HG03175 (cell line): ENCODE data around the gene UBAC2.

ENCODE experiments used
- ATAC-seq: cut with Tn5 transposase; IDR thresholded peaks from one replicate; pipeline ENCODE4 v1.9.1; 2021; ENCODE audit warnings: mild to moderate bottlenecking, moderate library complexity; ENCODE audit not compliant: unreplicated experiment

UBAC2 gene

GRCh38 chr13:99200432-99201167 is at the start of gene UBAC2:
TSS of gene UBAC2 (plus strand) at chr13:99200854. CDS start at chr13:99200909, 55 bp downstream.
- peak; percentile 75 for ATAC-seq

- ATAC-seq = peak; percentile 90
These were observed 49.1 kb upstream of the UBAC2 start for GRCh38 chr13:99151516-99151915.

- ATAC-seq = no peak
These were observed 47.4 kb upstream of the UBAC2 start for GRCh38 chr13:99153219-99153618.

- ATAC-seq = no peak
These were observed 46.6 kb upstream of the UBAC2 start for GRCh38 chr13:99154064-99154463.

- no peak for ATAC-seq
These were observed 44.8 kb upstream of the UBAC2 start for GRCh38 chr13:99155821-99156220.

- ATAC-seq = no peak
These were observed 43.6 kb upstream of the UBAC2 start for GRCh38 chr13:99157046-99157445.

GRCh38 chr13:99158846-99159245 is 41.8 kb upstream of the UBAC2 start:
- ATAC-seq = no peak

GRCh38 chr13:99159331-99160061 is 41.2 kb upstream of the UBAC2 start:
- ATAC-seq = no peak

- no peak for ATAC-seq
These were observed 40.2 kb upstream of the UBAC2 start for GRCh38 chr13:99160415-99160814.

- ATAC-seq = no peak
These were observed 39.1 kb upstream of the UBAC2 start for GRCh38 chr13:99161512-99161911.

- no peak for ATAC-seq
These were observed 37.9 kb upstream of the UBAC2 start for GRCh38 chr13:99162567-99163361.

GRCh38 chr13:99164226-99164625 is 36.4 kb upstream of the UBAC2 start:
- ATAC-seq = no peak

GRCh38 chr13:99165753-99166587 is 34.7 kb upstream of the UBAC2 start:
- no peak for ATAC-seq

- ATAC-seq = no peak
These were observed 27.7 kb upstream of the UBAC2 start for GRCh38 chr13:99172951-99173350.

- ATAC-seq = no peak
These were observed 27.0 kb upstream of the UBAC2 start for GRCh38 chr13:99173606-99174005.

GRCh38 chr13:99174533-99175100 is 26.0 kb upstream of the UBAC2 start:
- no peak for ATAC-seq

GRCh38 chr13:99176309-99177276 is 24.1 kb upstream of the UBAC2 start:
- ATAC-seq = peak; percentile 86

GRCh38 chr13:99178636-99179035 is 22.0 kb upstream of the UBAC2 start:
- peak; percentile 60 for ATAC-seq

- ATAC-seq = no peak
These were observed 21.2 kb upstream of the UBAC2 start for GRCh38 chr13:99179460-99179859.
